COLO829 (cell line): Measurements from ENCODE around the gene JAKMIP1.

Source experiments
- DNase-seq: peaks from one replicate; pipeline ENCODE4 v3.0.0; 2012; ENCODE audit warnings: low spot score

JAKMIP1 gene

GRCh38 chr4:6200011-6200921, at the start of gene JAKMIP1:
TSS of gene JAKMIP1 (minus strand) at chr4:6200549. CDS start at chr4:6112850, 87,699 bp downstream.
- peak; percentile 20 for DNase-seq

- DNase-seq = no peak
These were observed 48.0 kb upstream of the JAKMIP1 start for GRCh38 chr4:6248394-6248793.

GRCh38 chr4:6246170-6246634, 45.9 kb upstream of the JAKMIP1 start:
- DNase-seq = no peak

- DNase-seq = no peak
These were observed 45.2 kb upstream of the JAKMIP1 start for GRCh38 chr4:6245246-6246169.

GRCh38 chr4:6242271-6243029, 42.1 kb upstream of the JAKMIP1 start:
- DNase-seq = no peak

- no peak for DNase-seq
These were observed 40.9 kb upstream of the JAKMIP1 start for GRCh38 chr4:6241062-6241845.

GRCh38 chr4:6239968-6240367, 39.6 kb upstream of the JAKMIP1 start:
- DNase-seq = no peak

- DNase-seq = no peak
These were observed 39.1 kb upstream of the JAKMIP1 start for GRCh38 chr4:6239486-6239885.

- no peak for DNase-seq
These were observed 36.6 kb upstream of the JAKMIP1 start for GRCh38 chr4:6236816-6237390.

- DNase-seq = no peak
These were observed 35.7 kb upstream of the JAKMIP1 start for GRCh38 chr4:6235901-6236640.

GRCh38 chr4:6235012-6235411, 34.7 kb upstream of the JAKMIP1 start:
- DNase-seq = no peak

GRCh38 chr4:6233929-6234328, 33.6 kb upstream of the JAKMIP1 start:
- no peak for DNase-seq

- DNase-seq = no peak
These were observed 32.8 kb upstream of the JAKMIP1 start for GRCh38 chr4:6232836-6233785.

GRCh38 chr4:6231663-6232165, 31.4 kb upstream of the JAKMIP1 start:
- no peak for DNase-seq

GRCh38 chr4:6230827-6231662, 30.7 kb upstream of the JAKMIP1 start:
- DNase-seq = no peak

- DNase-seq = no peak
These were observed 30.1 kb upstream of the JAKMIP1 start for GRCh38 chr4:6230502-6230785.

GRCh38 chr4:6229671-6230501, 29.5 kb upstream of the JAKMIP1 start:
- no peak for DNase-seq
